ENCODE results near the gene CDYL.

Gene CDYL

GRCh38 chr6:4889701-4890100, 113.5 kb downstream of the CDYL start:
- no peak overlapping the region for H3K4me3 ChIP-seq (ENCODE audit: low read length)
- no peak for TF ChIP-seq CTCF (IDR thresholded peaks at IDR 0.05; ENCODE audit: low read depth, low read length, poor library complexity, severe bottlenecking)
- no peak for TF ChIP-seq EZH2phosphoT487 (IDR thresholded peaks at IDR 0.05; ENCODE audit: borderline replicate concordance, low read length)
- H3K9me3 ChIP-seq (ENCODE audit: control insufficient read depth, insufficient read depth, low read length), result no peaks in the 10 kb centered on the region
- H4K20me1 ChIP-seq (ENCODE audit: control insufficient read depth, insufficient read depth, low read depth, low read length), result peaks cover 18% of the 10 kb centered on the region; the same call in 1 of the 2 replicates
- H3K9me2 ChIP-seq (replicated peaks; ENCODE audit: control insufficient read depth, low read length), result no peaks in the 10 kb centered on the region
- peaks cover 18% of the 10 kb centered on the region for H3K4me1 ChIP-seq (ENCODE audit: control insufficient read depth, low read length)
- H3K79me2 ChIP-seq (ENCODE audit: control insufficient read depth, low read length), result peaks cover 62% of the 10 kb centered on the region
- H3K27ac ChIP-seq (ENCODE audit: low read depth, low read length), result no peak overlapping the region
- no peak overlapping the region for H3K4me2 ChIP-seq (ENCODE audit: low read length)
- H3F3A ChIP-seq (ENCODE audit: control insufficient read depth, insufficient read depth), result no peaks in the 10 kb centered on the region
- no peaks in the 10 kb centered on the region for H3K27me3 ChIP-seq (ENCODE audit: control insufficient read depth, low read length)
- H3K36me3 ChIP-seq (ENCODE audit: control insufficient read depth, low read length), result peaks cover 10% of the 10 kb centered on the region; the same call in 1 of the 2 replicates

GRCh38 chr6:4890191-4890590, 114.0 kb downstream of the CDYL start:
- no peak overlapping the region for H3K27ac ChIP-seq (ENCODE audit: low read depth, low read length)
- H3K9me3 ChIP-seq (ENCODE audit: control insufficient read depth, insufficient read depth, low read length), result no peaks in the 10 kb centered on the region
- peaks cover 10% of the 10 kb centered on the region; the same call in 1 of the 2 replicates for H3K36me3 ChIP-seq (ENCODE audit: control insufficient read depth, low read length)
- H3F3A ChIP-seq (ENCODE audit: control insufficient read depth, insufficient read depth), result no peaks in the 10 kb centered on the region
- peaks cover 16% of the 10 kb centered on the region; the same call in 1 of the 2 replicates for H4K20me1 ChIP-seq (ENCODE audit: control insufficient read depth, insufficient read depth, low read depth, low read length)
- H3K79me2 ChIP-seq (ENCODE audit: control insufficient read depth, low read length), result peaks cover 59% of the 10 kb centered on the region
- H3K4me2 ChIP-seq (ENCODE audit: low read length), result no peak overlapping the region
- no peak overlapping the region for H3K4me3 ChIP-seq (ENCODE audit: low read length)
- no peaks in the 10 kb centered on the region for H3K9me2 ChIP-seq (replicated peaks; ENCODE audit: control insufficient read depth, low read length)
- no peak for TF ChIP-seq CTCF (IDR thresholded peaks at IDR 0.05; ENCODE audit: low read depth, low read length, poor library complexity, severe bottlenecking)
- no peak for TF ChIP-seq EZH2phosphoT487 (IDR thresholded peaks at IDR 0.05; ENCODE audit: borderline replicate concordance, low read length)
- H3K27me3 ChIP-seq (ENCODE audit: control insufficient read depth, low read length), result no peaks in the 10 kb centered on the region
- peaks cover 15% of the 10 kb centered on the region for H3K4me1 ChIP-seq (ENCODE audit: control insufficient read depth, low read length)

- Histone ChIP-seq H3K4me3 (ENCODE audit: low read length) (no peak overlapping the region), H3K4me1 (ENCODE audit: control insufficient read depth, low read length) (peaks cover 10% of the 10 kb centered on the region), H3K27me3 (ENCODE audit: control insufficient read depth, low read length) (no peaks in the 10 kb centered on the region), H3F3A (ENCODE audit: control insufficient read depth, insufficient read depth) (no peaks in the 10 kb centered on the region), H3K79me2 (ENCODE audit: control insufficient read depth, low read length) (peaks cover 55% of the 10 kb centered on the region), H3K9me2 (replicated peaks; ENCODE audit: control insufficient read depth, low read length) (no peaks in the 10 kb centered on the region), H4K20me1 (ENCODE audit: control insufficient read depth, insufficient read depth, low read depth, low read length) (peaks cover 13% of the 10 kb centered on the region; the same call in 1 of the 2 replicates), H3K9me3 (ENCODE audit: control insufficient read depth, insufficient read depth, low read length) (no peaks in the 10 kb centered on the region), H3K36me3 (ENCODE audit: control insufficient read depth, low read length) (peaks cover 10% of the 10 kb centered on the region; the same call in 1 of the 2 replicates), H3K4me2 (ENCODE audit: low read length) (no peak overlapping the region), H3K27ac (ENCODE audit: low read depth, low read length) (no peak overlapping the region)
- TF ChIP-seq EZH2phosphoT487 (IDR thresholded peaks at IDR 0.05; ENCODE audit: borderline replicate concordance, low read length), result no peak
- TF ChIP-seq CTCF (IDR thresholded peaks at IDR 0.05; ENCODE audit: low read depth, low read length, poor library complexity, severe bottlenecking), result no peak
Measured at GRCh38 chr6:4890627-4891026, 114.4 kb downstream of the CDYL start.

Measured in DOHH2 (cell line).